Activated naive CD4-positive, alpha-beta T cell treated with anti-CD3 and anti-CD28 coated beads for 36 hours (primary cell): ENCODE results near the gene SIK3. TPM values are rescaled to one million over a fixed set of nuclear protein-coding genes. Genes with fewer than 3 reads are reported as not detected.
A peak's percentile ranks its signal among the peaks of the same experiment; 100 is the strongest.
"Not testable (repeated sequence)": the region's sequence is repeated elsewhere in the genome, so short reads cannot be mapped to it uniquely, and the experiment has no call there.

Experiments used
- CTCF ChIA-PET: fragments of 350-600 bp; sonication (Branson Sonifier 250); formaldehyde crosslinking; loops from one replicate; lab custom pipeline; 2021; ENCODE audit warnings: antibody characterized with exemption; lab: Charles Lee
- DNase-seq: peaks from one replicate; pipeline ENCODE4 v3.0.0-alpha.2; 2020
- H3K27ac Mint-ChIP-seq: one replicate; pipeline ENCODE4 v1.8.0; 2021; ENCODE audit warnings: mild to moderate bottlenecking, mixed read lengths
- H3K27me3 Mint-ChIP-seq: one replicate; pipeline ENCODE4 v1.8.0; 2021; ENCODE audit warnings: low read depth, mixed read lengths
- H3K36me3 Mint-ChIP-seq: one replicate; pipeline ENCODE4 v1.8.0; 2021; ENCODE audit warnings: low read depth, mixed read lengths
- H3K4me1 Mint-ChIP-seq: one replicate; pipeline ENCODE4 v1.8.0; 2021; ENCODE audit warnings: low read depth, mixed read lengths
- H3K4me3 Mint-ChIP-seq: one replicate; pipeline ENCODE4 v1.8.0; 2021; ENCODE audit warnings: mild to moderate bottlenecking, moderate library complexity, mixed read lengths
- H3K9me3 Mint-ChIP-seq: one replicate; pipeline ENCODE4 v1.8.0; 2021; ENCODE audit warnings: mixed read lengths
- intact Hi-C: fragments of 100-400 bp; cut with micrococcal nuclease; formaldehyde crosslinking; loops from one replicate; pipeline ENCODE4 v1.15.1; 2023
- total RNA-seq, 2 experiments: library from RNA; stranded (reverse); gene quantifications; one replicate each; pipeline ENCODE4 v1.2.3, GENCODE V29; 2021

Gene SIK3
- total RNA-seq, 2 experiments from 2014 or later: 13.8 to 15.7 TPM

- Mint-ChIP-seq H3K27me3 (peaks cover 4% of the 10 kb centered on the region), H3K27ac (no peak overlapping the region), H3K4me1 (peaks cover 8% of the 10 kb centered on the region), H3K36me3 (no peaks in the 10 kb centered on the region), H3K4me3 (peak overlapping the region; percentile 69), H3K9me3 (no peaks in the 10 kb centered on the region)
- DNase-seq: no peak
- intact Hi-C loops: no loop called here
- CTCF ChIA-PET: interaction anchor here (0.5 to 6.7 kb wide), 35 partner anchors 10 to 392 kb away, joined by 3 to 134 read pairs (median 4); partner anchors contain the start of genes APOA4, APOA5, BUD13 and PAFAH1B2
Observed at GRCh38 chr11:116835042-116835772, 263.0 kb downstream of the SIK3 start.

- CTCF ChIA-PET: interaction anchor here (1.0 to 6.7 kb wide), 5 partner anchors 18 to 275 kb away, joined by 6 to 134 read pairs (median 21); partner anchors contain the start of genes APOA5, BUD13 and ZPR1
- H3K9me3 Mint-ChIP-seq, H3K4me1 Mint-ChIP-seq, DNase-seq, H3K36me3 Mint-ChIP-seq, intact Hi-C loops, H3K27ac Mint-ChIP-seq, H3K27me3 Mint-ChIP-seq: not testable (repeated sequence)
- peak overlapping the region; percentile 53 for H3K4me3 Mint-ChIP-seq
Observed at GRCh38 chr11:116834535-116835041, 263.6 kb downstream of the SIK3 start.

- no peak overlapping the region for H3K4me3 Mint-ChIP-seq
- no peak overlapping the region for H3K27ac Mint-ChIP-seq
- CTCF ChIA-PET: interaction anchor here (0.7 to 6.7 kb wide), 3 partner anchors 43 to 272 kb away, joined by 3 to 134 read pairs (median 21); partner anchors contain the start of genes APOA5, BUD13 and ZPR1
- H3K9me3 Mint-ChIP-seq: no peaks in the 10 kb centered on the region
- peaks cover 4% of the 10 kb centered on the region for H3K27me3 Mint-ChIP-seq
- peaks cover 8% of the 10 kb centered on the region for H3K4me1 Mint-ChIP-seq
- H3K36me3 Mint-ChIP-seq: no peaks in the 10 kb centered on the region
- DNase-seq: no peak
- intact Hi-C loops: no loop called here
Observed at GRCh38 chr11:116833816-116834534, 264.3 kb downstream of the SIK3 start.

- Mint-ChIP-seq H3K27me3 (peaks cover 4% of the 10 kb centered on the region), H3K9me3 (no peaks in the 10 kb centered on the region), H3K27ac (no peak overlapping the region), H3K36me3 (no peaks in the 10 kb centered on the region), H3K4me3 (no peak overlapping the region), H3K4me1 (peaks cover 8% of the 10 kb centered on the region)
- intact Hi-C loops: no loop called here
- no peak for DNase-seq
- CTCF ChIA-PET: interaction anchor here (0.7 to 6.7 kb wide), 2 partner anchors 43 to 273 kb away, joined by 3 to 134 read pairs; partner anchors contain the start of genes APOA5 and ZPR1
Observed at GRCh38 chr11:116833491-116833815, 264.8 kb downstream of the SIK3 start.

- intact Hi-C loops: no loop called here
Observed at GRCh38 chr11:116832350-116833290, 265.6 kb downstream of the SIK3 start.

GRCh38 chr11:116831790-116832349 is 266.4 kb downstream of the SIK3 start:
- Mint-ChIP-seq H3K9me3 (no peaks in the 10 kb centered on the region), H3K36me3 (no peaks in the 10 kb centered on the region), H3K4me3 (no peak overlapping the region), H3K27ac (no peak overlapping the region), H3K27me3 (peaks cover 4% of the 10 kb centered on the region), H3K4me1 (peaks cover 8% of the 10 kb centered on the region)
- intact Hi-C loops: no loop called here
- no peak for DNase-seq
- CTCF ChIA-PET: interaction anchor here (6.7 kb wide), 1 partner anchor 41 kb away, joined by 134 read pairs; the partner anchor contains the start of genes APOA5 and ZPR1

More at GRCh38 chr11:116832350-116833290, 265.6 kb downstream of the SIK3 start:
- H3K4me1 Mint-ChIP-seq: peaks cover 8% of the 10 kb centered on the region
- CTCF ChIA-PET: interaction anchor here (0.7 to 6.7 kb wide), 2 partner anchors 42 to 78 kb away, joined by 3 to 134 read pairs; partner anchors contain the start of genes APOA5 and ZPR1
- no peak for DNase-seq
- H3K27ac Mint-ChIP-seq: no peak overlapping the region
- H3K9me3 Mint-ChIP-seq: no peaks in the 10 kb centered on the region
- peaks cover 4% of the 10 kb centered on the region for H3K27me3 Mint-ChIP-seq
- H3K36me3 Mint-ChIP-seq: no peaks in the 10 kb centered on the region
- no peak overlapping the region for H3K4me3 Mint-ChIP-seq

- Mint-ChIP-seq H3K4me1 (peaks cover 4% of the 10 kb centered on the region), H3K36me3 (no peaks in the 10 kb centered on the region), H3K9me3 (no peaks in the 10 kb centered on the region), H3K27ac (no peak overlapping the region), H3K4me3 (no peak overlapping the region), H3K27me3 (peaks cover 4% of the 10 kb centered on the region)
- CTCF ChIA-PET: interaction anchor here (0.6 kb wide), 1 partner anchor 17 kb away, joined by 3 read pairs; no protein-coding TSS in a partner anchor
- no peak for DNase-seq
- intact Hi-C loops: no loop called here
Observed at GRCh38 chr11:116830184-116830912, 267.9 kb downstream of the SIK3 start.

GRCh38 chr11:116829525-116830183 is 268.6 kb downstream of the SIK3 start, which contains the start of gene APOC3:
APOC3 (plus strand) TSS chr11:116829907; CDS start chr11:116830583, 676 bp downstream.
- CTCF ChIA-PET: interaction anchor here (0.6 kb wide), 1 partner anchor 17 kb away, joined by 3 read pairs; no protein-coding TSS in a partner anchor
- DNase-seq: no peak
- no peak within 1 kb of the TSS for H3K27ac Mint-ChIP-seq
- intact Hi-C loops: no loop called here
- no peak within 1 kb of the TSS for H3K4me3 Mint-ChIP-seq
- H3K4me1 Mint-ChIP-seq: peaks cover under 1% of the 10 kb centered on the region
- H3K9me3 Mint-ChIP-seq: no peaks in the 10 kb centered on the region
- no peaks in the 10 kb centered on the region for H3K36me3 Mint-ChIP-seq
- H3K27me3 Mint-ChIP-seq: peaks cover under 1% of the 10 kb centered on the region

GRCh38 chr11:116828632-116829524 is 269.4 kb downstream of the SIK3 start:
- DNase-seq: no peak
- Mint-ChIP-seq H3K36me3 (no peaks in the 10 kb centered on the region), H3K4me1 (no peaks in the 10 kb centered on the region), H3K27me3 (no peaks in the 10 kb centered on the region), H3K4me3 (no peak overlapping the region), H3K27ac (no peak overlapping the region), H3K9me3 (no peaks in the 10 kb centered on the region)
- CTCF ChIA-PET: interaction anchor here (0.6 kb wide), 1 partner anchor 231 kb away, joined by 3 read pairs; no protein-coding TSS in a partner anchor
- intact Hi-C loops: no loop called here
